Neural progenitor cell (in vitro differentiated cells): Measurements from ENCODE around the gene C16orf46. TPM values are rescaled to one million over a fixed set of nuclear protein-coding genes. Genes with fewer than 3 reads are reported as not detected.
A peak's percentile ranks its signal among the peaks of the same experiment; 100 is the strongest.

ENCODE experiments used
- DNase-seq: peaks from one replicate; pipeline ENCODE4 v3.0.0-alpha.2; 2016; ENCODE audit warnings: low spot score
- H2AFZ ChIP-seq: fragments of 200-600 bp; sonication (generic); replicated peaks from 2 replicates; pipeline ENCODE4 v1.6.1; 2016; ENCODE audit warnings: antibody characterized with exemption
- H3F3A ChIP-seq: fragments of 200-600 bp; sonication (generic); 2 replicates; pipeline ENCODE4 v1.6.1; 2016; ENCODE audit warnings: antibody characterized with exemption, low read depth
- H3K27ac ChIP-seq: fragments of 200-600 bp; sonication (generic); 2 replicates; pipeline ENCODE4 v1.5.1; 2016; ENCODE audit warnings: mild to moderate bottlenecking
- H3K27me3 ChIP-seq: fragments of 200-600 bp; sonication (generic); 2 replicates; pipeline ENCODE4 v1.6.1; 2016; ENCODE audit warnings: mild to moderate bottlenecking, moderate library complexity
- H3K36me3 ChIP-seq: fragments of 200-600 bp; sonication (generic); 2 replicates; pipeline ENCODE4 v1.5.1; 2016
- H3K4me1 ChIP-seq: fragments of 200-600 bp; sonication (generic); 2 replicates; pipeline ENCODE4 v1.6.1; 2016; ENCODE audit warnings: mixed run types
- H3K4me2 ChIP-seq: fragments of 200-600 bp; sonication (generic); 2 replicates; pipeline ENCODE4 v1.6.1; 2016
- H3K4me3 ChIP-seq: fragments of 200-600 bp; sonication (generic); 2 replicates; pipeline ENCODE4 v1.5.1; 2016
- H3K79me2 ChIP-seq: fragments of 200-600 bp; sonication (generic); 2 replicates; pipeline ENCODE4 v1.6.1; 2016; ENCODE audit warnings: low read depth
- H3K9ac ChIP-seq: fragments of 200-600 bp; sonication (generic); 2 replicates; pipeline ENCODE4 v1.6.1; 2016
- H3K9me3 ChIP-seq: fragments of 200-600 bp; sonication (generic); 2 replicates; pipeline ENCODE4 v1.5.1; 2016; ENCODE audit warnings: low read depth
- H4K20me1 ChIP-seq: fragments of 200-600 bp; sonication (generic); 2 replicates; pipeline ENCODE4 v1.6.1; 2016; ENCODE audit warnings: low read depth
- H3K27ac Mint-ChIP-seq: 3 replicates; pipeline ENCODE4 v1.8.0; 2021; ENCODE audit warnings: mixed read lengths
- H3K27me3 Mint-ChIP-seq: 2 replicates; pipeline ENCODE4 v1.8.0; 2022; ENCODE audit warnings: low read depth, mild to moderate bottlenecking, inconsistent platforms, moderate library complexity, mixed read lengths; ENCODE audit not compliant: insufficient read depth
- H3K36me3 Mint-ChIP-seq: 3 replicates; pipeline ENCODE4 v1.8.0; 2021; ENCODE audit warnings: mixed read lengths
- H3K4me1 Mint-ChIP-seq: 3 replicates; pipeline ENCODE4 v1.8.0; 2021; ENCODE audit warnings: mixed read lengths
- H3K4me3 Mint-ChIP-seq: 3 replicates; pipeline ENCODE4 v1.8.0; 2021; ENCODE audit warnings: mild to moderate bottlenecking, moderate library complexity, mixed read lengths
- H3K9me3 Mint-ChIP-seq: 3 replicates; pipeline ENCODE4 v1.8.0; 2020; ENCODE audit warnings: mixed read lengths
- EZH2 ChIP-seq: fragments of 200-600 bp; sonication (generic); IDR thresholded peaks from 2 replicates; pipeline ENCODE4 v1.6.1; 2017; ENCODE audit warnings: antibody characterized with exemption, mild to moderate bottlenecking, moderate library complexity
- EZH2phosphoT487 ChIP-seq: fragments of 200-600 bp; sonication (generic); IDR thresholded peaks from 2 replicates; pipeline ENCODE4 v1.6.1; 2017; ENCODE audit warnings: antibody characterized with exemption
- total RNA-seq: library from RNA; depleted of rRNA; stranded (reverse); fragments of >200 nt; gene quantifications from 2 replicates; pipeline ENCODE4 v1.2.3, GENCODE V29; 2015; ENCODE audit warnings: low replicate concordance
- TF ChIP-seq, protein P1 (sequence below): fragments of 200-600 bp; sonication (generic); IDR thresholded peaks from 2 replicates; pipeline ENCODE4 v1.5.1; 2017; ENCODE audit warnings: antibody characterized with exemption, mild to moderate bottlenecking

The C16orf46 gene
- total RNA-seq, 1 donor from 2014 or later, result 1.7 TPM

DNA sequence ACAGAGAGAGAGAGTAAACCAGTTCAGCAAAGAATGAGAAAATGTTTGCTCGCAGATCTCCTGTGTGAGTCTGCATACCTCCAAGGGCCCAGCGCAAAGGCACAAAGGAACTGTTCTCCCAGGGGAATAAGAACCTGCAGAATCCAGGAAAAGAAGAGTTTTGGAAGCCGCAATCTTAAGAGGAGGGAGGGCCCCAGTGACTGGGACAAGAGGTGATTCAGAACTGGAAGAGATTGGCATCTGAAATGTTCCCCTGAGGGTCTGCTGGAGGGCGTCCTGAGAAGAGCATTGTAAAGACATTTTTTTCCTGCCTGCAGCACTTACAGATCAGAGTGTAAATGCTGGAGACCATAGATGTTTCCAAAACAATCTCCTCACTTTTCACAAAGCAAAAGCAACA, 35.3 kb downstream of the C16orf46 start:
- H3K9me3 Mint-ChIP-seq, result no peaks in the 10 kb centered on the region

DNA sequence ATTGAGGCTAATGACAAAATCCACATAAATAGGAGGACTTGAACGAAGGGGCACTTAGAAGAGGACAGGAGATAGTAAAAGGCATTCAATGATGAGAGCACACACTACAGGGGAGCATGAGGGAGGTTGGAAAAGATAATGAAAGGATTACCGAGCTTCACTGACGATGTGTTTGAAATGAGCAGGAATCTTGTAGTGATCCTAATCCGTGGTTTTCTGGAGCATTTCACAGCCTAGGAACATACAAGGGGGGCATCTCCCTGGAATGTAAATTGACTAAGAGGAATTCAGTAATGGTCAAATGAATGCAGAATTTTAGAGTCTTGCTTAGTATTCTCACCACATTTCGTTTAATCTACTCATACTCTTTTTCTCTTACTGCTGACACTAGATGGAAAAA, 36.2 kb downstream of the C16orf46 start:
- peaks cover 21% of the 10 kb centered on the region for H3K36me3 ChIP-seq
- DNase-seq, result peak; percentile 76
- Mint-ChIP-seq H3K27ac (peak overlapping the region; percentile 34), H3K36me3 (peaks cover 56% of the 10 kb centered on the region), H3K9me3 (no peaks in the 10 kb centered on the region), H3K27me3 (peaks cover 2% of the 10 kb centered on the region), H3K4me3 (no peak overlapping the region), H3K4me1 (peaks cover 39% of the 10 kb centered on the region)
- no peaks in the 10 kb centered on the region for H3K27me3 ChIP-seq
- peak overlapping the region; percentile 80 for H3K27ac ChIP-seq
- no peak overlapping the region for H2AFZ ChIP-seq
- TF ChIP-seq, protein P1, sequence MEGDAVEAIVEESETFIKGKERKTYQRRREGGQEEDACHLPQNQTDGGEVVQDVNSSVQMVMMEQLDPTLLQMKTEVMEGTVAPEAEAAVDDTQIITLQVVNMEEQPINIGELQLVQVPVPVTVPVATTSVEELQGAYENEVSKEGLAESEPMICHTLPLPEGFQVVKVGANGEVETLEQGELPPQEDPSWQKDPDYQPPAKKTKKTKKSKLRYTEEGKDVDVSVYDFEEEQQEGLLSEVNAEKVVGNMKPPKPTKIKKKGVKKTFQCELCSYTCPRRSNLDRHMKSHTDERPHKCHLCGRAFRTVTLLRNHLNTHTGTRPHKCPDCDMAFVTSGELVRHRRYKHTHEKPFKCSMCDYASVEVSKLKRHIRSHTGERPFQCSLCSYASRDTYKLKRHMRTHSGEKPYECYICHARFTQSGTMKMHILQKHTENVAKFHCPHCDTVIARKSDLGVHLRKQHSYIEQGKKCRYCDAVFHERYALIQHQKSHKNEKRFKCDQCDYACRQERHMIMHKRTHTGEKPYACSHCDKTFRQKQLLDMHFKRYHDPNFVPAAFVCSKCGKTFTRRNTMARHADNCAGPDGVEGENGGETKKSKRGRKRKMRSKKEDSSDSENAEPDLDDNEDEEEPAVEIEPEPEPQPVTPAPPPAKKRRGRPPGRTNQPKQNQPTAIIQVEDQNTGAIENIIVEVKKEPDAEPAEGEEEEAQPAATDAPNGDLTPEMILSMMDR, result no peak
- TF ChIP-seq EZH2phosphoT487 (peak; percentile 79), EZH2 (no peak)
- H3K9me3 ChIP-seq, result no peaks in the 10 kb centered on the region
- H3K9ac ChIP-seq, result peak overlapping the region; percentile 29
- H3F3A ChIP-seq, result peaks cover 32% of the 10 kb centered on the region
- peaks cover 64% of the 10 kb centered on the region for H3K79me2 ChIP-seq
- peak overlapping the region; percentile 61 for H3K4me2 ChIP-seq
- peaks cover 37% of the 10 kb centered on the region for H3K4me1 ChIP-seq
- H3K4me3 ChIP-seq, result peak overlapping the region; percentile 18
- peaks cover 82% of the 10 kb centered on the region for H4K20me1 ChIP-seq

More for the DNA sequence above, 35.3 kb downstream of the C16orf46 start:
- Histone ChIP-seq H3K27ac (peak overlapping the region; percentile 80), H3K36me3 (peaks cover 21% of the 10 kb centered on the region), H4K20me1 (peaks cover 77% of the 10 kb centered on the region), H3F3A (peaks cover 32% of the 10 kb centered on the region), H3K4me3 (no peak overlapping the region), H3K9me3 (no peaks in the 10 kb centered on the region), H3K4me2 (peak overlapping the region; percentile 61), H3K4me1 (peaks cover 37% of the 10 kb centered on the region), H3K9ac (no peak overlapping the region), H2AFZ (no peak overlapping the region), H3K27me3 (no peaks in the 10 kb centered on the region), H3K79me2 (peaks cover 56% of the 10 kb centered on the region)
- DNase-seq, result peak; percentile 5
- H3K4me3 Mint-ChIP-seq, result no peak overlapping the region
- peaks cover 36% of the 10 kb centered on the region for H3K4me1 Mint-ChIP-seq
- peaks cover 54% of the 10 kb centered on the region for H3K36me3 Mint-ChIP-seq
- H3K27me3 Mint-ChIP-seq, result peaks cover 2% of the 10 kb centered on the region
- no peak overlapping the region for H3K27ac Mint-ChIP-seq
- TF ChIP-seq EZH2 (no peak), EZH2phosphoT487 (no peak)
- TF ChIP-seq, protein P1, result no peak

DNA sequence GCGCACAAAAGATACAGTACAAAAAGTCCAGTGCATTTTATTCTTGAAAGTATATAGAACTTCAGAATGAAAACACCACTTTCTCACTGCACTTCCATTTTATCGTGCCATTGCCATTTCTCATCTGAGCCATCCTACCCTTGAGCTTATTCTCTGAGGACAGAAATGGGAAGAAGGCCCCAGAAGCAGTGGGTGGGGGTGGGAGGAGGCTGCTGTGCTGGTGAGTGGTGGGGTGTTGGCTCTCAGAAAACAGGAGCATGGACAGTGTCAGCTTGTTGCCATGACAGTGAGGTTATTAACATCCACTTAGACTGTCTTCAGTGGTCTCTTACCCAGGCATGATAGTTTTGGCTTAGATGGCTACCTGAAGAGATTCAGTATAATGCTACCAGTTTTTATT, 36.9 kb downstream of the C16orf46 start:
- peak; percentile 3 for DNase-seq
- H3K9ac ChIP-seq, result no peak overlapping the region
- H3K36me3 ChIP-seq, result peaks cover 17% of the 10 kb centered on the region
- peaks cover 1% of the 10 kb centered on the region for H3K9me3 ChIP-seq
- no peak overlapping the region for H3K4me3 Mint-ChIP-seq
- peaks cover 52% of the 10 kb centered on the region for H3K36me3 Mint-ChIP-seq
- peak overlapping the region; percentile 18 for H3K4me3 ChIP-seq
- H3F3A ChIP-seq, result peaks cover 28% of the 10 kb centered on the region
- TF ChIP-seq EZH2phosphoT487 (no peak), EZH2 (no peak)
- TF ChIP-seq, protein P1, result no peak
- H3K27ac Mint-ChIP-seq, result no peak overlapping the region
- peaks cover 37% of the 10 kb centered on the region for H3K4me1 ChIP-seq
- peaks cover 41% of the 10 kb centered on the region for H3K4me1 Mint-ChIP-seq
- peak overlapping the region; percentile 61 for H3K4me2 ChIP-seq
- peak overlapping the region; percentile 20 for H3K27ac ChIP-seq
- no peaks in the 10 kb centered on the region for H3K27me3 ChIP-seq
- no peak overlapping the region for H2AFZ ChIP-seq
- H3K9me3 Mint-ChIP-seq, result no peaks in the 10 kb centered on the region
- H3K79me2 ChIP-seq, result peaks cover 64% of the 10 kb centered on the region
- peaks cover 77% of the 10 kb centered on the region for H4K20me1 ChIP-seq
- H3K27me3 Mint-ChIP-seq, result peaks cover 4% of the 10 kb centered on the region
